HG03469 (cell line): ENCODE results near the gene FGD3.

Experiments
- ATAC-seq: cut with Tn5 transposase; IDR thresholded peaks from one replicate; pipeline ENCODE4 v1.9.1; 2021; ENCODE audit warnings: mild to moderate bottlenecking, moderate library complexity, moderate number of reproducible peaks; ENCODE audit not compliant: unreplicated experiment

The FGD3 gene

DNA sequence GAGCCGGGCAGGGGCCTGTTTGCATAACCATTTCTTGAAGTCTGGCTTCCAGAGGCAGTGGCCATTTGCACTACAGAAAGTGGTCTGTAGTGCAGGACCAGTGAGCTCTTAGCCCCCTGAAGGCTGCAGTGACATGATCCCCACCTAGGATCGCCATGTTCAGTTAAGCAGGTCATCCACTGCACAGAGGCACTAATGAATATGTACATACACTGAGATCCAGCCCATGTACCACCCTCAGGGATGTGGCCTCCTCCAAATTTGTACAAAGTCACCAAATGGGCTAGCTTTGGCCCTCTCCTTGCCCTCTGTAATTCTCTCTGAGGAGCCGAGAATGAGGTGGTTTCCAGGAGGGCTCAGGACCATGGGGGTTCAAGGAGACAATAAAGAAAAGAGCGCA, 102.9 kb downstream of the FGD3 start:
- no peak for ATAC-seq

DNA sequence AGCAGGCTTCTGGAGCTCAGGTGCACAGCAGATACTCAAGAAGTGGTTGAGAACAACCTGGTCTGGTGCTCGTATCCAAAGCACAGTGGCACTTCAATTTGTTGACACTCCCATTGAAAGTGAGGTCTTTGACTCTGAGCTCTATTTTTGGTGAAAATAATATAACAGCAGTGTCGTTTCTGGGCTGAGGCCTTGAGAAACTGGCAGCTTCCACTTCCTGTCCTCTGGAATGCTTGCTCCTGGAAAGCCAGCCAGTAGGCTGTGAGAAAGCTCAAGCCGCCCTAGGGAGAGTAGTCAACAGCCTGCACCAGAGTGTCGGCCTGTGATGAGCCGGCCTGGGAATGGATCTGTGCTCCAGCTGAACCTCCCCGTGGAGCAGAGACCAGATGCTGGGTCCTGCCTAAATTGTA, 104.4 kb downstream of the FGD3 start:
- no peak for ATAC-seq

DNA sequence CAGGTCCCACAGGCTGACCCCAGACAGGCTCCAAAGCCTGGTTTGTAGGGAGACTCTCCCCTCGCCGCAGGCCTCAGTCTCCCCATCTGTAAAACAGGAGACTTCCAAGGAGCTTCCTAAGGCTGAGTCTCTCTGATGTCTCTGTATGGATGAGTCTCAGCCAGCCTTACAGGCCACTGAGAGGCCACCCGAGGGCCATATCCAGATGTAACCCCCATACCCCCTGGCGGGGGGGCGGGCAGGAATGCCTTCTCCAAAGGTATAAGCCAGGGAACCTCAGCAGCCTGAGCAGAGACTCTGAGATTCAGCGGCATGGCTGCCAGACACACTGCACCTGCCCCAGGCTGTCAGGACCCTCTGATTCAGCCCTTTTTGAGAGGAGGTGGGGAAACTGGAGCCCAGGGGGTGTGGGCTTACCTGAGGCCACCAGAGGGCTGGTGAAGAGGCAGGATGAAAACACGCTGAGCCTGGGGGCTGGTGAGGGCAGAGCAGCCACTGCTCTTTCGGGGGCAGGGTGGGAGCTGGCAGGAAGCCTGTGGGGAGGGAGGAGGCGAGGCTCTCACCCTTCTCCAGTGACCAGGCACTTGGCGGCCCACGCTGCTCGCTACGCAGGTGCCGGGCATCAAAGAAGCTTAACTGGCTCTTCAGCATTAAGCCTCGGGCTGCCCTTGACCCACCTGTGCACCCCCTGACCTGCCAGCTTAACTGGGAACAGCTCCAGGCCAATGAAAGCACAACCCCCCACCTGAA, 105.6 kb downstream of the FGD3 start:
- ATAC-seq, result no peak

DNA sequence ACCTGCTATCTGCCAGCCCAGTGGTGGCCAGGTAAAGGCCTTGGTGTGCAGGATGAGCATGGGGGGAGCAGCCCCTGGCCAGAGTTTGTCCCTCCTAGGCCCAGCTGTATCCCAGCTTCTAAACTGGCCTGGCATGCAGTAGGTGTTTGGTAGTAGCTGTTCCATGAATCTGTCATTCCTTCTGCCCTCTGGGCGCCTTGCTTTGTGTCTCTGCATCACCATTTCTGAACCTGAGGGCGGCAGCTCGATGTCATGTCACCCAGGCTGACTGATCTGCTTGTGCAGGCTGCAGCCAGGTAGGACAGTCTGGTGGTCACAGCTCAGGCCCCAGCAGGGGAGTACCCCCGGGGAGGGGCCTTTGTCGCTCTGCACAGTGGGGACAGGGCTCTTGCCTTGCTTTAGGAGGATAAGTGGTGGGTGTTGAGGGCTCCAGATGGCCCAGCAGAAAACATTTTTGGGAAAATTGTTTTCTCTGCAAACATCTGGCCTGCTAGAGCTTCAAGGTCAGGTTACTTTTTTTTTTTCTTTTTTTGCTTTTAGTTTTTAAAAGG, 106.5 kb downstream of the FGD3 start:
- no peak for ATAC-seq

DNA sequence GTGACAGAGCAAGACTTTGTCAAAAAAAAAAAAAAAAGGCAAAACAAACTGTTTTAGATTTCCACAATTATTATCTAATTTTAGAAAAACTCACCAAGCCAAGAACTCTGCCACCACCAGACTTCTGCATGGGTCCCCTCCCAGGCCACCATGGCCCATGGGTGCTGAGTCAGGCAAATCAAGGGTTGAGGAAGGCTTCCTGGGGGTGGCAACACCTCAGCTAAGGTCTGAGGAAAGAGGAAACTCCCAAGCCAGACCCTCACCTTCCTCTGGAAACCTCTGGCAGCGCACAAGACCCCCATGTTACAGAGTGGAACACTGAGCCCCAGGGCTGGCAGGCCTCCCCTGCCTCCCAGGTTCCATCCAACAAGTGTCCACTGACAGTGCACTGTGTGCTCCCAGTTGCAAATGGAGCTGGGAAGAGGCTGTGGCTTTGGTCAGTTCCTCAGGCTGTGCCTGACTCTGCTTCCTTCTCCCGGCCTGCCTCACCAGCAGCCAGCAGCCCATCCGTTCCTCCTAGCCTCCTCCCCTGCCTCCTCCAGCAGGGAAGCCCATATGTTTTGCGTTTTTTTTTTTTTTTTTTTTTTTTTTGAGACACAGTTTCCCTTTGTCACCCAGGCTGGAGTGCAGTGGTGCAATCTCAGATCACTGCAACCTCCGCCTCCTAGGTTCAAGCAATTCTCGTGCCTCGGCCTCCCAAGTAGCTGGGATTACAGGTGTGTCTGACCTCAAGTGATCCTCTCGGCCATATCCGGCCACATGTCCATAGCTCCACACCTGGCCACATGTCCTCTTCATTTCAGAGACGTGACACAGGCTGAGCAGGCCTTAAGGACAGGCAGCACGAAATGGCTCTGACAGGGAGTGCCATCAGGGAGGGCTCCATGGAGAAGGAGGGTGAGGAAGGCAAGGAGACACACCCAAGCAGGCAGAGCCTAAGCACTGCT, 107.7 kb downstream of the FGD3 start:
- ATAC-seq, result no peak

DNA sequence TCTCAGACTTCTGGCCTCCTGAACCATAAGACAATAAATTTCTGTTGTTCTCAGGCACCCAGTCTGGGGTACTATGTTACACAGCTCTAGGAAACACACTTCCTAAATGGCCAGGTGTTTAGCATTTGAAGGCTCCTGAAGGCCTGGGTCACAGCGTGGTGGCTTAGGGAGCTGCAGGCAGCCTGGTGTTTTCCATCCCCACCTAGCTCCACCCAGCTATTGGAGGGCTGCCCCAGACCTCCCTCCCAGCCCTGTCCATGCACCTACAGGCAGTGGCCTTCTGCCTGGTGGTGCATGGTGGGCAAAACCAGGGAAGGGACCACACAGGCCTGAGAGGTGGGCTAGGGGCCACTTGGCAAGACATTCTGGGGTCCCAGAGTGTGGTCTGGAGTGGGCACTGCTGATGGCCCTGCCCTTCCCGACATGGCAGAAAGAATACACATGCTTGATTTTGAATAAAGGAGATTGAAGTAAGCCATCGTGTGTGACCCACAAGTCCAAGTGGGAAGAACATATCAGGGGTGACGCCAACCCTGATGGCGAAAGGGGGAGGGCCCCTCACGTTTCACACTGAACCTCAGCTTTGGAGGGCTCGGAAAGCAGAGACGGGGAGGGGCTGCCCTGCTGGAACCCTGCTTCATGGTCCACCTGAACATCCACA, 109.8 kb downstream of the FGD3 start:
- no peak for ATAC-seq

DNA sequence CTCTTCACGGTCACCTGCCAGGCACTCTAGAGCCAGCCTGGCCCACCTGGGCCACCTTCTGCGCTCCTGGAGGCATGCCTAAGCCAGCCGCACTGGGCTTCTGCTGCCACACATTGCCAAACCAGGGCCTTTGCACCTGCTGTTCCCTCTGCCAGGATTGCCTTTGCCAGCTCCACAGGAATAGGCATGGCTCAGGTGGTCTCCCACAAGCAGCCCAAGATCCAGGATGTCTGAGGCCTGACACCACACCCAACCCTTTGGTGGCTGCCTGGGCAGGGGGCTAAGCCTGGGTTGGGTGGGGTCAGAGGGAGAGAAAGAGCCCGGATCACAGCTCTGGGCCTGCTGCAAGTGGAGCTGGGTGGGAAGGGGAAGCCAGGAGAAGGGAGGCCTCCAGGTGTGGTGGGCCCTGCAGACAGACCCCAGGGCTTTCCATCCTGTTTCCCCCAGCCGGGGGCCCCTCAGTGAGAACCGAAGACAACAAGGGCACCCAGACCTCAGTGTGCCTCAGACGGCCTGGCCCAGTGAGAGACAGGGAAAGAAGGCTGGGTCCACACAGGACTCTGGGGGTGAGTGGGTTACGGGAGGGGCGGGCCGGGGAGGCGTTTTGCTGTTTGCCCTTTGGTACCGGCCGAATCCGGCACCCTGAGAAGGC, 110.5 kb downstream of the FGD3 start:
- ATAC-seq, result no peak

DNA sequence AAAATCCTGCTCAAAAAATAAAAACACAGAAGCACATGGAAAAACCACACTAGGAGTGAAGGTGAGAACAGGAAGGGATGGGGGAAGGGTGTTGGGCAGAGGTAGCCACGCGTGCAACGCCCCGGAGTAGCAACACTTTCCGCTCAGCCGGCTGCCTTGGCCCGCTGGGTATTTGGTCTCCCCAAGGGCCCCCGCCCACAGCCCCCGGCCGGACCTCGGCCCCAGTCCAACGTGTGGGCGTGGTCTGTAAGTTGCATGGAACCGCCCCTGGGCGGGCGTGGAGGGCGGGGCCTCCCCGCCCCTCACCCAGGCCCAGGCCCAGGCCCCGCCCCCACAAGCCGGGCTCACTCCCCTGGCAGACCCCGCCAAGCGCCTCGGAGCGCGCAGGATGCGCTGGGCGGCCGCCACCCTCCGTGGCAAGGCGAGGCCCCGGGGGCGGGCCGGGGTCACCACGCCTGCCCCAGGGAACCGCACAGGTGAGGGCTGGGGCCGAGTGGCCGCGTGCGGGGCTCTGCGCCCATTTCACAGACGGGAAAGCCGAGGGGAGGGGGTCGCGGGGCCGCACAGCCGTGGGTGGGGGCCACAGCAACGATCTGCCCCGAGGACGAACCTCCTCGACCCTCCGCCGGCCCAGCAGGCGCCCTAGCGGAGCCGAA, 111.2 kb downstream of the FGD3 start, which contains the start of gene SUSD3:
SUSD3 (plus strand) TSS at position 347 of the 656 bp plus-strand sequence; CDS start at position 389, 42 bp downstream.
- ATAC-seq, result no peak

DNA sequence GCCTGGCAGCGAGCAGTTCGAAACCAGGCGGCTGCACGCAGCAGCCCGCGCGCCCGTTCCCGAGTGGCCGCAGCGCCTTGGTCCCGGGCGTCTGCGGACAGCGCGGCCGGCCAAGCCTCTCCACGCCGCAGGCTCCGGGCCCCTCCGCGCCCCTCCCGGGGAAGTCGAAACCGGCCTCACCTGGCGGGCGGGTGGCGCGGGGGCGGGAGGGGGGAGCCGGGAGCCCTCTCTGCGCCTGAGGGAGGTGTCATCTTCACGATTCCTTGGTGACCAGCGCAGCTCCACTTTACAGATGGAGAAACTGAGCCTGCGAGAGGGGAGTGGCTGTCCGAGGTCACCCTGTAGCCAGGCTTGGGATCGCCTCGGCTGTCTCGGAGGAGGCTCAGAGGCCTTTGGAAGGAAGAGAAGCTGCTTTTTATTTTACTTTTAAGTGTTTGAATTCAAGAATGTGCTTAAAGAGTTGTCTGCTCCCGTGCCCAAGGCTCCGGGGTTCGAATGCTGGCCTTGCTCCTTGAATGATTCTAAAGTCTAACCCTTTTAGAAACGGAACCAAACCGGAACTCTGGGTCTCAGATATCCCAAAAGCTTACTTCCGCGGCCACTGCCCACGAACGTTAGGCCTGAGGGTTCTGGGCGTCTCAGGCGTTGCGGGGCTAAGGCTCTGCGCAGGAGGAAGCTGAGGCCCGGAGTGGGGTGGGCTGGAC, 111.8 kb downstream of the FGD3 start:
- no peak for ATAC-seq

DNA sequence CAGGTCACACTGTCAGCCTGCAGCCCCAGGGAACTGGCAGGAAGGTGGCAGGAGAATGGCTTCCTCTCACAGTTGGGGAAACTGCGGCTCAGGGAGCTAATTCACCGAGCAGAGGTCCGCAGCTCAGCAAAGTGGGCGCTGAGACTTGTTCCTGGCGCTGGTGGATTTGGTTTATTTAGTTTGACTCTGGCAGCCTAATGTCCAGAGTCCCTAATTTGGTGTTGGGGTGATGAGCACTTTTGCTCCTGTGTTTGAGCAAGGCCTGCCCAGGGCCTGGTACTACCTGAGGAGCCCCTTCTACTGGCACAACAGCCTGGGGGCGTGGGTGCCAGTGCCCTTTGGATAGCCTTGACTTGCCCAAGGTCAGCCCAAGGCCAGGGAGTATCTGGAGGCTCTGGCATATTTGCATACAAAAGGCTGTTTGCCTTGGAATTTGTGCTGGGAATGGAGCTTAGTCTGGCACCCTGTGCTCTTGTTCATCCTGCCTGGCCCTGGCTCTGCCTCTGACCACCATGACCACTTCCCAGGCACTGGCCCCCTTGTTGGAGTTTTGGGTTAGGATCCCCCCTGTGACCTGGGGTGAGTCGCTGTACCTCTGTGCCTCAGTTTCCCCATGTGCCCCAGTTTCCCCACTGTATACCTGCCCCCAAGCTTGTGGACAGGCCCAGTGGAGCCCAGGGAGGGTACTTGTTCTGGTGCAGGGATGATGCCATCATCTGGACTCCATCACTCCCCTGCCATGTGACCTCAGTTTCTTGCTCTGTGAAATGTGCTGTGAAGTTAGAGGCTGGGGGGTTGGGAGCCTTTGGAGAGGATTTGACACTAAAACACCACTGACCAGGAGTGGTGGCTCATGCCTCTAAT, 112.6 kb downstream of the FGD3 start:
- no peak for ATAC-seq

DNA sequence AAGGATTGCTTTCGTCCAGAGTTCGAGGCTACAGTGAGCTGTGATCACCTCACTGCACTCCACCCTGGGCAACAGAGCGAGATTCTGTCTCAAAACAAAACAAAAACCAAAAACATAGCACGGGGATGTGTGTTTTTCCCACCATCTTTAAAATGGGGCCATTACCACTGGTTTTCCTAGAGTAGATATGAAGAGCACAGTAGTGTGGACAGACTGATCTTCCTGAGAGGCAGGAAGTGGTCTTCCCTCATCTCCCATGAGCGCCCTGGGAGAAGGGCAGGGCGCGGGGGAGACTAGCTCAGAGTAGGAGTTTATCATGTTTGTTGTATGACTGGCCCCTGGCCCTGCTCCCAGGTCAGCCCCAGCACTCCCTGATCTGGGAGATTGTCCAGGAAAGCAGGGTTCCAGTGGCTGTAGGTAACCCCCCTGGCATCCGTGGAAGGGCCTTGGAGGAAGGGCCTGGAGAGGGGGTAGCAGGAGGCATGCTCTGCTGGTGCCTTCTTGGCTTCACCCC, 113.5 kb downstream of the FGD3 start:
- ATAC-seq, result no peak

DNA sequence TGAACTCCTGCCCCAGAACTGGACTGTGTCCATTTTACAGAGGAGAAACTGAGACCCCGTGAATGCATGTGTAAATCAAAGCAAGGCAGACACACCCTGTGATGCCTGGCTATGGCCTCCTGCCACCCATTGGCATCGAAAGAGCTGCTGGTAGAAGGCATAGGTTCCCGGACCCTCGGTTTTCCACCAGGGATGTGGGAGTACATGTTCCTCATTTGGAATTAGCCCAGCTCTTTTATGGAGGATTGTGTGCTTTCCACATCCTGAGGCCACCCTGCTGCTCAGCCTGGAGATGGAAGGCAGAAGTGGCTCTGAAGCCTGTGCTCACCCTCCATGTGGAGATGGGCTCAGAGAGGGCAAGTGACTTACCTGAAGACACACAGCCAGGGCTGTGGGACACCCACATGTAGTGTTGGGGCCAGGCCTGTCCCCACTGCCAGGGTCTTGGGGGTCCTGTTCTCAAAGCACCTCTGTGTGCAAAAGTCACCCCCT, 114.0 kb downstream of the FGD3 start:
- ATAC-seq, result no peak

DNA sequence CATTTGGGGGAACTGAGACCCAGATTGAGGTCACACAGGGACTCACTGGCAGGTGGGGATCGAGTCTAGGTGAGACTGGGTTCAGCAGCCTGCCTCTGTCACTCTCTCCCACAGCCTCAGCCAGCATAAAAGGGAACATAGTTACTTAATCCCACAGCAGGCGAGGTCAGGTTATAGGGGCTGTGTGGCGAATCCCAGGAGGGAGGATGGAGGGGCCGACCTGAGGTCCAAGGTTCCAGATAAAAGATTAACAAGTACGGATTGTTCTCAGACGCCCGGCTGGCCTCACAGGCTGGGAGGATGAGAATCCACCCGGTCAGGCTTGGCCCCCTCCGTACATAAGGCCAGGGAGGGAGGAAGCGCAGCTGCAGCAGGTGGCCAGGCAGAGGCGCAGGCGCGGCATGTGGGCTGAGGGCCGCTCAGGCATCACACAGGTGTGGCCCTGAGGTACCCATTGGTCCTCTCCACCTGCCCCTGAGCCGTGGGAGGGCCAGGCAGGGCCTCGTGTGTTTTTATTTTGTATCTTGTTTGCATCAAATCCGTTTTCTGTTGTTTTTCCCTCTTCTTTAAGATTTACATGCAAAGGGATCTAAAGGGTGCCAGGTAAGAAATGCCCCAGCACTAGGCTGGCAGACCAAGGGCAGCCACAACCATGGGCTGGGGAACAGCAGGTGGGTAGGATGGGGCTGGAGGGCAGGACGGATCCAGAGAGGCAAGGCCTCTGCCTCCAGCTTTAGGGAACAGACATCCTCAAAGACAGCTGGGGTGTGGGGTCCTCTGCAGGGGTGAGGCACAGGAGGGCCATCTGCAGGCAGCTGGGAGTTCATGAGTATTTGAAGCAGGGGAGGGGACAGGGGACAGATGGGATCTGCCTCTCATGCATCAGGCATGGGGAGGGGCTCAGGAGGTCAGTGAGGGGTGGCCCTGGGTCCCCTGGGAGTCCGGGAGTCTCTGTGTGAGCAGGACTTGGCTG, 114.8 kb downstream of the FGD3 start:
- no peak for ATAC-seq

DNA sequence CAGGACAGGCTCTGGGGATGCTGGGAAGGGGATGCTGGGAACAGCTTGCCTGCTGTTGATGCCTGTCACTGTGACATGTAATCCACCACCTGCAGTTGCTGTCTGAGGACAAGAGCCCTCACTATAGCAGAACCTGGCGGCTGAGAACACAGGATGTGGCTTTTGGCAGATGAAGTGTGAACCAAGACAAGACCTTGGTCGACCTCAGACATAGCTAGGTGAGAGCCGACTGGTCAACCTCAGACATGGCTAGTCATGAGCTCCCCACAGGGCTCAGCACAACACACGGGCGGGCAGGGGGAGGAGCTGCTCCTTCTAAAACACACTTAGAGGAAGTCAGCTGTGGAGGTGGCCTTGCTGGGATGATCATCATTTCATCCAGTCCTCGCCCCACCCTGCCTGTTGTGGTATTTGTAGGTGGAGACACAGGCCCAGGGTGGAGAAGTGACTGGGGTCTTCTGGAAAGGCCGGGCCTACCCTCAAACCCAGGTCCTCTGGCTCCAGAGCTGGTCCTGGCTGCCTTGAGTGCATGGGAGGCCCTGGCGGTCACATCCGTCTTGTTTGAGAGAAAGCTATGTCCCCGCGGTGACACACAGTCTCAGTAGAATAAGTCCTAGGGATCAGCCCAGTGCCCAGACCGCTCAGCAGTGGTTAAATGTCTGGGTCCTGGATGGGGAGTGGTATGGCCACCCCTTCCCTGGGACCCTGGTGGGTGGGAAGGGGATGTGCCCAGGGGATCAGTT, 117.2 kb downstream of the FGD3 start:
- peak; percentile 90 for ATAC-seq

DNA sequence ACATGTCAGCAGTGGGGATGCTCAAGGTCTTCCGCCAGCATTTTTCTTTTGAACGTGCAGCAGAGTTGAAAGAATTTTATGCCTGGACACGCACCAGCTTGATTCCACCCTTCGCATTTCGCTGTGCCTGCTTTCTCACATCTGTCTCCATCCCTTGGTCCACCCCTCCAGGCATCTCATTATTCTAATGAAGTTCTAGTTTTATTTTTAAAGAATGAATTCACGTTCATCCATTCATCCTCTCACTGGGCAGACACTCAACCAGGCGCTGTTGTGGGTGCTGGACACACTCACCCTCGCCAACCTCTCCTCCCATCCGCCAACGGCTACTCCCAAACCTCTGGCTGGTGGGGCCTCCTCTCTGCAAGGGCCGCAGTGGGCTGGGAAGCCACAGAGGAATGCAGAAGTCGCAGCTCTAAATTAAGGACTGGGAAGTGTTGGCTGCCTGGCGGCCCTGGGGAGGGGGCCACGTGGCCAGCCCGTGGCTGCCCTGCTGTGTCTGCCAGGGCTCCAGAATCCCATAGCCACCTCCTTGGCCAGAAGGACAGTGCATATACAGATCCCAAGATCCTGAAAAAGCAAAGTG, 117.9 kb downstream of the FGD3 start:
- no peak for ATAC-seq
